EH (cell line): ENCODE results near the gene TMA7B.

Experiments used
- DNase-seq: peaks from one replicate; pipeline ENCODE4 v3.0.0-alpha.2; 2015; ENCODE audit warnings: low read depth

Gene TMA7B

DNA sequence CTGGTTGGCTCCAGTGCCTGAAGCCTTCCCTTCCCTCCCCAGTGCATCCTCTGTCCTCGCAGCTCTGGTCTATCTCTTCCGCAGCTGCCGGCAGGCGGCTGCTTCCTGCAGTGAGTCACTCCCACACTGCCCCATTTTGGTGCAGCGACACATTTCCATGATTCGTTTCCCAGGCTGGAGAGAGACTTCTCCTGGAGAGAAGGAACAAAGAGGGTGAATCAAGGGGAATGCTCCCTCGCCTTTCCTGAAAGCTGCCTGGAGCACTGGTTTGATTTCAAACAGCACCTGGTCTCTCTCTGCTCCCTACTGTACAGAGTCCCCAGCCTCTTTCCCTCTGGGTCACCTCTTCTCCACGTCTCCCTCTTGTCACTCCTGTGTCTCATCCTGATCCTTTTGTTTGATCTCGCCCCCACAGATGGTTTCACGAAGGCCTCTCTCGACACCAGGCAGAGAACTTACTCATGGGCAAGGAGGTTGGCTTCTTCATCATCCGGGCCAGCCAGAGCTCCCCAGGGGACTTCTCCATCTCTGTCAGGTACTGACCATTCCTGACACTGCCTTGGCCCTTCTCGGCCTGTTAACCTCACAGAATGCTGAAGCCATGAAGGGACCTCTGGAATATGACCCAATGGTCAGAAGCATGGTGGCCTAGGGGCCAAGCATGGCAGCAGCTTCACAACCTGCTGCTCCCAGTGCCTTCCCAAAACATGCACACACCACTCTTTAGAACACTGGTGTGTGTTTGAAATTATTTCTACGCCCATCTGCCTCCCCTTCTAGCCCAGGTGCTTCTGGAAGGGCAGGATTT, at the start of gene TMA7B:
Gene TMA7B (plus strand): TSS at position 758 of the 808 bp plus-strand sequence. CDS start 3,978 bp downstream, outside the sequence.
- DNase-seq = peak; percentile 77

GRCh38 chr22:39910876-39911613, 49.2 kb upstream of the TMA7B start:
- no peak for DNase-seq

- no peak for DNase-seq
These were observed 46.9 kb upstream of the TMA7B start for GRCh38 chr22:39913321-39913720.

DNA sequence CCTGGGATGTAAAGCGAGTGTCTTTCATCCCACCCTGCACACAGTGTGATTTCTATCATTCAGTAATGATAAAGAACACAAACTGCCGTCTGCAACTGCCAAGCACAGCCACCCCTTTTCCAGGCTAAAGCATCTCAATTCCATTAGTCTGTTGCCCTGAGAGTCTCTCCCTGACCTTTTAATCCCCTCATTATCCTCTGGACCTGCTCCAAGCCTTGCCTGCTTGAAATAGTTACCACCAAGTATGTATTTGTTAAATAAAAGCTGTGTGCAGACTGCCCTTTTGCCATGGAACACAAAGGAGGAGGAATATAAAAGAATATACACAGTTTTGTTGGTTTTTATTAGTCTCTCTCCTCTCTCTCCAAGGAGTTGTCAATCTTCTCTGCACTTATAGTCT, 46.3 kb upstream of the TMA7B start:
- no peak for DNase-seq

GRCh38 chr22:39914584-39914983, 45.6 kb upstream of the TMA7B start:
- DNase-seq = no peak

- no peak for DNase-seq
These were observed 44.9 kb upstream of the TMA7B start for GRCh38 chr22:39915295-39915726.

- no peak for DNase-seq
These were observed 43.7 kb upstream of the TMA7B start for GRCh38 chr22:39916496-39916895.

DNA sequence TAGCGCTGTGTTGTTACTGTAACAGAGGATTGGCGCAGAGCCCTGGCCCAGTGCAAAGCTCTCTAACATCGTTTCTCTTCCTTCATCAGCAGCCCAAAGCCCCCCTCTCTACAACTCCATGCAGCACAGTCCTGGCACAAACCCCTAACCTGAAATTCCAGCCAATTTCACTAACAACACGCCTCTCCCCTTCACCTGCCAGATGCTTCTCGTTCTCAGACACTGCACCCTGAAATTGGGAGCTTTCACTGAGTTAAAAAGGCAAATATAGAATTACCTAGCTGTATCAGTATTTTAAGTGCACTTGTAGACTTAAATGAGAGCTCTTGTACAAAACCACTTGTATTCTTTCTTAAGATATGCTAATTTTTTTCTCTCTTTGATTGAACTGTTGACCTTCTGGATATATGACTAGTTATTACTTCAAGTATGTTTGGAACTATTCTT, 43.0 kb upstream of the TMA7B start:
- DNase-seq = no peak

DNA sequence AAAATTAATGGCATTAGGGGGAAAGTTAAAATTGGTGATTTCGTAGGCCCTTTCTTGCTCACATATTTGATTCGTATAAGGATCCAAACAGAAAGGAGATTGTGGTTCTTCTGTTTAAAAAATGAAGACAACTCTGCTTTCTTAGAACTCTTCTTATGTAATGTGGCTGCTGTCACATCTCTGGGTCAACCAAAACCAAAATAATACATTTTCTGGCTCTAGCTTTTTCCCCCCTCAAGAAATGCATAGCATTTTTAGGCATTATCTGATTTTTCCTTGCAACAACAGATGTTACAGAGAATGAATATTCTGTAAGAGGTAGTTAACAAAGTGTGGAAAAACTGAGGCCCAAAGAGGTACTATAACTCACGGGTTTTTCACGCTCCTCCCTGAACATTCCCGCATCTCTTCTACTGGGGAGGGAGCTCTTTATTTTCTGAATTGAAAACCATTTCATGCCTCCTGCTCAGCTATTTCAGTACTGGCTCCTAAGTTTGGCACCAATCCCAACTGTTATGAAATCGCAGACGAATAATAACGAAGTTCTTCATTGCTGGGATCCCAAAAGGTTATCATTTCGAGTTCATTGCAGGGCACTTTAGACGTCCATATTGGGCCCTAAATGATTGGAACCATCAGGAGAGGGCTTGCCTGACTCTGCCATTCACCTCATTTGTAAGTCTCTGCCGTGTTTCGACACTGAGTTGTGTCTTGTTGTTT, 42.3 kb upstream of the TMA7B start:
- no peak for DNase-seq

- no peak for DNase-seq
These were observed 40.0 kb upstream of the TMA7B start for GRCh38 chr22:39920134-39920743.

DNA sequence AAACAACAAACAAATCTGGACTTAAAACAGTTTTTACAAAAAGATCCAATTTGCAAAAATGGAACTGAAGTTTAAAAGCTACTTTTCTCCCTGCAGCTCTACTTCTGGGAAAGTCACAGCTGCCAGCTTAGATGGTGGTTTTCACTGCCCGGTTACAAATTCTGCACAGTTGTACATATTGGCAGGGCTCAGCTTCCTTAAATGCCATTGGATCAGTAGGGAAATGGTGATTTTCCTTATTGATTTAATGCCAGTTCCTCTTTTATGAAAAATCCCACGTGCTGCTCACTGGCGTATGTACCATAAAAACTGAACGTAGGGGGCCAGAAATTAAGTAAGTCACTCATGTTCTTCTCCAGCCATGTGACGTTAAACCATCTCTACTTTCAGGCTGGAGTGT, 36.5 kb upstream of the TMA7B start:
- no peak for DNase-seq

- no peak for DNase-seq
These were observed 35.9 kb upstream of the TMA7B start for GRCh38 chr22:39924286-39924685.

DNA sequence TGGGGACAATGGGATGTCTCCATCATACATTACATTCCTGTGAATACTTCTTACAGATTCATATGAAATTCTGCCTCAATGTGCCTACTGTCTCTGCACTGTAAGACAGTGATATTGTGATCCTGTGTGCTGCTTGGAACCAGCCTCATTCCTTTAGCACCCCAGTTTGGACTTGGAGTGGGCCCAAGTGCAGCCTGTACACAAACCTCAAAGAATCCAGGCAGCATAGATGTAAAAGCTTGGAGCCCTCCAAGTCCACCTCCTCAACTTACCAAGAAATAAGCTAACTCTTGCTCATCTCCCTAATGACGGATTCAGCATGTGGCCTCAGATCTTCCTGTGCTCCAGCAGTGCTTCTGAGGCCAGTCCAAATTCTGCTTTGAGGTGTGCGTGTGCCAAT, 34.9 kb upstream of the TMA7B start:
- no peak for DNase-seq

- no peak for DNase-seq
These were observed 34.1 kb upstream of the TMA7B start for GRCh38 chr22:39925909-39926679.

GRCh38 chr22:39926753-39927152, 33.4 kb upstream of the TMA7B start:
- no peak for DNase-seq

GRCh38 chr22:39927544-39927943, 32.7 kb upstream of the TMA7B start:
- DNase-seq = no peak

- DNase-seq = no peak
These were observed 31.4 kb upstream of the TMA7B start for GRCh38 chr22:39928536-39929520.

- DNase-seq = no peak
These were observed 28.9 kb upstream of the TMA7B start for GRCh38 chr22:39931251-39931650.

- no peak for DNase-seq
These were observed 28.0 kb upstream of the TMA7B start for GRCh38 chr22:39932166-39932565.
